HG02610 (cell line): ENCODE results near the gene CARMIL1.
"Not testable (repeated sequence)": the region's sequence is repeated elsewhere in the genome, so short reads cannot be mapped to it uniquely, and the experiment has no call there.

Experiments used
- ATAC-seq: cut with Tn5 transposase; IDR thresholded peaks from one replicate; pipeline ENCODE4 v1.9.1; 2021; ENCODE audit warnings: mild to moderate bottlenecking, moderate library complexity; ENCODE audit not compliant: unreplicated experiment

The CARMIL1 gene

DNA sequence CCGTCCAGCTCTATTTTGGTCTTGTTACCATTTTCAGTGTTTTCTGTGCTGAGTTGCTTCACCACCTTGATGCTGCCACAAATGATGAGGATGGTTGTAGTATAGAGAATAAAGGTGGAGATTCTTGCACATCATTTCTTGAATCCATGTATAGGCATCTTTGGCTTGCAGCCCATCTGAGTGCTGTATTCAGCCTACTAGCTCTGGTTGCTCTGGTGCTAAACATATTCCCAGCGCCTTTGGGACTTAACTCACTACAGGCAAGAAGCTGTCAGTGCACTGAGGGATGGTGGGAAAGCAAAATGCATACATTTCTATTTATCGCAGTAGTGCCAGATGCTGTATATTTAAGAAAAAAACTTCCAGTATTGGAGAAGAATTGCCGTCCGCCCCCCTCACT is 86.0 kb downstream of the CARMIL1 start:
- ATAC-seq = no peak

DNA sequence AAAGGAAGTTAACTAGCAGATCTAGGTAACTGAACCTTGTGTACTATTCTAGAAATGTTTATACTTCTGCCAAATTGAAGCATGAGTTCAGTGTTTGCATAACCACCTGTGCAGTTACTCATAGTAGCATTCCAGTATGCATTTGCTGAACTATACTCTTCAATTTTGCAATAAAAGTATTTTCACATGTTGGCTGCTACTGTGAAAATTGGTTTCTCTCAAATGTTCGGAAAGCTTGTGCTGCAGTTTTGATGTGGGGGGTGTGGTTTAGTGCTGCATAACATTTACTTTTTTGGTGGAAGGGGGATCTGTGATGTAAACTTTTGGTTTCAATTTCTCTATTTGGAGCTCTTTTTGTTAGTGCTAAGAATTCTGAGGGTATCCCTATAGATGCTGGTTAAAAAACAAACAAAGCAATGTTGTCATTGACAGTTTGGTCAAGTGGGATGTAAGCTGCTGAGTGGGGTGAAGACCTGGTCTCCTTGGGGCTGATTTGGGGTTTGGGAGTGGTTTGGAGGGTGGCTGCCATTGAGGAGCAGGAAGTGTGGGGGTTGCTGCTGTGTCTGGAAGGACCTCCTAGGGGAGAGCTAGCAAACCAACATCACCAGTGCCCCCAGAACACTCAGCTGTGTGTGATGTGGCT is 87.8 kb downstream of the CARMIL1 start:
- ATAC-seq = peak; percentile 41

DNA sequence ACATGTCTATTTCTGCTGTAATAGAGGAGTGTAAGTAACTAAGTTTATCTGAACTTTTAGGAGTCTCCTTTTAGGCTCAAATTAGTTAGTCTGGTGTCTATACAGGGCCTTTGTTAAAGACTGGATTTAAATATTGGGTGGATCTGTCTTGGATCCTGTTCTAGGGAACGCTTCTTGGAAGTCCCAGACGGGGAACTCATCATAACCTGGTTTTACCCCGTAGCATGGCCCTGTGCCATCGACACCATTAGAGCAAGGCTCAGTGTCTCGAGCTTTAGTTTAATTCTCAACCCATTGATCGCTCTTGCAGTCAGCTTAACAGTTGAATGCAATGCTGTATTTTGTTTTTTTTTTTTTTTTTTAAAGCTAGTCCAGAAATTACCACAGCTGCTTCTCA is 89.9 kb downstream of the CARMIL1 start:
- no peak for ATAC-seq

DNA sequence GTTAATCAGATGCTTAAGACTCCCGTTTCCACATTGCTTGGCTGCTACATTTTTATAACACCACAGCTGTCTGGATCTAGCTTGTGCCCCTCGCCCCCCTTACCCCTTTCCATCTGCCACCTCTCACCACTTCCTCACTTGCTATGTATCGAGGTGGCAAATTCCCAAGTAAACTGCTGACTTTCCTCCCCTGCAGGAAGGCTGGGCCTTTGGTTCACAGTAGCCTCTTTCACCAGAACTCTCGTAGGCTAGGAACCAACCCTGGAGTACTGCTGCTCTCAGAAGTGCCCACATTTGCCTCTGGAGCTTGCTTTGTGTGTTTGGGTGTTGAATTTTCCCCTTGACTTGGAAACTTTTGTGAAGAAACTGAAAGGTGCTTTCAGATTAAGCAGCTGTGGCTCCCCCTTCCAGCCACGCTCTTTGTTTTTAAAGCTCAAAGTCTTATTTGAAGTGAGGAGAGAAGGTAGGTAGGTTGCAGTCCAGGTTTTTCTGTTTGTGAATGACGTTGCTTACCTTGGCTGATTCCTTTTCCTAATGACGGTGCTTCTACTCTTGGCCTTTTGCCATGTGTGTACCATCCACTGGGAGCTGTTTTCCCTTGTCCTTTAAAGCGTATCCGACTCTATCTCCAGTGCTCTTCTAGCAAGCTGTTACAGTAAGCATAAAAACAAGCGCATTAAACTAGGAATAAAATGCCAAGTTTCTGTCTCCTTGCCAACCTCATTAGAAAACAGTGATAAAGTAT is 90.4 kb downstream of the CARMIL1 start:
- no peak for ATAC-seq

DNA sequence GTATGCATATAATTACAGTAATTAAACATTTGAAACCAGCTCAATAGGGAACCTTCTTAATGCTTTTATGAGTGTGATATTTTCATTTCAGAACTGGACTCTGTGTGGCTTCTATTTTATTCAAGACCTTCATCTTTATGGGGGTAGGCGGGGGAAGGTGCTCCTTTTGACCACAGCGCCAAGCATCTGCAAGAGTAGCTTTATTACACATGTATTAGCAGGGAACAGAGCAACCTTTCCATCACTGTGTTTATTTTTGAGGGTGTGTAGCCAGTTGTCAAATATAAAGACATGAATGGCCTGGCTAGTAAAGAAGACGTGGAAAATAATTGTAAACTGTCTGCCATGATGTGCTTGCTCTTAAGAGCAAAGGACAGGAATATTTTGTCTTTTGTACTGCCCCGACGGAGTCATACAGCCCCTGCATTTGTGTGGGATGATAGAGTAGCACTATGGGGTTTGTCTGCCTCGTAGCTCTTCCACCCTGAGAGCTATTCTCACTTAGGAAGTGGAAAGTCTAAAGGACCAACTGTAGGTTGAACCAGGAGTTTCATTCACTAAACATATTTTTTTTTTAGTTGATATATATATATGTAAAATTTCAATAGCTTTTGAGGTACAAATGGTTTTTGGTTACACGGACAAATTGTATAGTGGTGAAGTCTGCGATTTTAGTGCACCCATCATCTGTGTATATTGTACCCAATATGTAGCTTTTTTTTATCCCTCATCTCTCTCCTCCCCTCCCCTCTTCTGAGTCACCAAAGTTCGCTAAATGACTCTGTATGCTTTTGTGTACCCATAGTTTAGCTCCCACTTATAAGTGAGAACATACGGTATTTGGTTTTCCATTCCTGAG is 91.2 kb downstream of the CARMIL1 start:
- no peak for ATAC-seq

DNA sequence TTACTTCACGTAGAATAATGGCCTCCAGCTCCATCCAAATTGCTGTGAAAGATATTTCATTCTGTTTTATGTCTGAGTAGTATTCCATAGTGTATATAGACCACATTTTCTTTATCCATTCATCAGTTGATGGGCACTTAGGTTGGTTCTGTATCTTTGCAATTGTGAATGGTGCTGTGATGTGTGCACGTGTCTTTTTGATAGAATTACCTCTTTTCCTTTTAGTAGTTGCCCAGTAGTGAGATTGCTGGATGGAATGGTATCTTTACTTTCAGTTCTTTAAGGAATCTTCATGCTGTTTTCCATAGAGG is 91.8 kb downstream of the CARMIL1 start:
- ATAC-seq = no peak

DNA sequence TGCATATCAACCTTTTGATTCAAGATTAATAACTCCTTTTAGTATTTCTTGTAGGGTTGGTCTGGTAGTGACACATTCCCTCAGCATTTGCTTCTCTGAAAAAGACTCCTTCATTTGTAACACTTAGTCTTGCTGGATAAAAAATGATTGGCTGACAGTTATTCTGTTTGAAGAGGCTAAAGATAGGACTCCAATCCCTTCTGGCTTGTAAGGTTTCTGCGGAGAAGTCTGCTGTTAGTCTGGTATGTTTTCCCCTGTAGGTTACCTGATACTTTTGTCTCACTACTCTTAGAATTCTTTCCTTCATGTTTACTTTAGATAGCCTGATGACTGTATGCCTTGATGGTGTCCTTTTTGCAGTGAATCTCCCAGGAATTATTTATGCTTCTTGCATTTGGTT is 96.0 kb downstream of the CARMIL1 start:
- ATAC-seq = no peak

DNA sequence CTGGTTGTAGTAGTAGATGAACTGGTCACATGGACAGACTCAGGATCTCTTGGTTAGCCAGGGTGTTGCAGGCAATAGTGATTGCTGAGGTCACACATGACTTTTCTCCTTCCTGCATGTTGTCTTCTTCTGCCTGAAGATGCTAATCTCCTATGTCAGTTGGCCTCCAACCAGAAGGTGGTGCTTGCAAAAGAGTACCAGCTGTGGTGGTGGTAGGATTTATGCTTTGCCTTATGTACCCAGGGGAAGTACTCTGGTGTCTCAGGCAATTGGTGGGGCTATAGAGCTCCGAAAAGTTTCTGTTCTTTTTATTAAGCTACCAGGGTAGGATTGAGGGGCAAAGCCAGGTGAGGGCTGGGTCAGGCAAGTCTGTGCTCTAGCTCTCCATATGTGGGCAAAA is 98.5 kb downstream of the CARMIL1 start:
- no peak for ATAC-seq

DNA sequence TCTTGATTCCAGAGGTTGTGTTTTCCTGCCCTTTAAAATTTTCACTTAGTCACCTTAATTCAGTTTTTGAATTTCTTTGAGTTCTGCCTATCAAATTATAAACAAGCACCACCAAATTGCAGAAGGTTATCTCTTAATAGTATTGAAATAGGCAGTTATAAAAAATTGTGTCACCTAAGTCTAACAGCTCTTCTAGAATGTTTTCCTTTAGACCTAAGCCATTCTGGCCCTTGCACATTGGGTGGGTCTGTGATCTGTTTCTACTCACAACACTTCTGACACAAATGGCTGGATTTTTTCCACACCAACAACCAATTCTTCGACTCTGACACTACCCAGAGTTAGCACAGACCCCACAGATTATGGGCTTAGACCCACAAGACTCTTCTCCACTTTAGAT is 101.9 kb downstream of the CARMIL1 start:
- ATAC-seq = no peak

DNA sequence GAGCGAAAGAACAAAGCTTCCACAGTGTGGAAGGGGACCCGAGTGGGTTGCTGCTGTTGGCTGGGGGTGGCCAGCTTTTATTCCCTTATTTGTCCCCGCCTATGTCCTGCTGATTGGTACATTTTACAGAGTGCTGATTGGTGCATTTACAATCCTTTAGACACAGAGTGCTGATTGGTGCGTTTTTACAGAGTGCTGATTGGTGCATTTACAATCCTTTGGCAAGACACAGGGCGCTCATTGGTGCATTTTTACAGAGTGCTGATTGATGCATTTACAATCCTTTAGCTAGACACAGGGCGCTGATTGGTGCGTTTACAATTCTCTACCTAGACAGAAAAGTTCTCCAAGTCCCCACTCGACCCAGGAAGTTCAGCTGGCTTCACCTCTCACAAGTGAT is 103.3 kb downstream of the CARMIL1 start:
- ATAC-seq = not testable (repeated sequence)

DNA sequence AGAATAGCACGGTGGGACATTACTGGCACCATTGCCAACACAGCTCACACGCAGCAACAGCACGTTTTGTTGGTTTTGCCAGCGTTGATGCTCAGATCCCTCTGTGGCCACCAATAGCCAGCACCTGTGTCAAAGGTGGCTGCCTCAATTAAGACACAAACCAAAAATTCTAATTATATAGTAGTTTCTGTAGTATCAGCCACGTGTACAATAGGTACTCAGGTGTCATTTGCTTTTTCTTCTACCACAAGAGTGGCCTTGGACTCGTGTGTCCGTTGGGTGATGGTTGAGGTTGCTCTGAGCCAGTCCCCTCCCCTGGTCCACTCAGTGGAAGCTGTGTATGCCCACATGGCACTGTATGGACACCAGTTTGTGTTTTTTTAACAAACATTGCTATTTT is 105.1 kb downstream of the CARMIL1 start:
- ATAC-seq = no peak

DNA sequence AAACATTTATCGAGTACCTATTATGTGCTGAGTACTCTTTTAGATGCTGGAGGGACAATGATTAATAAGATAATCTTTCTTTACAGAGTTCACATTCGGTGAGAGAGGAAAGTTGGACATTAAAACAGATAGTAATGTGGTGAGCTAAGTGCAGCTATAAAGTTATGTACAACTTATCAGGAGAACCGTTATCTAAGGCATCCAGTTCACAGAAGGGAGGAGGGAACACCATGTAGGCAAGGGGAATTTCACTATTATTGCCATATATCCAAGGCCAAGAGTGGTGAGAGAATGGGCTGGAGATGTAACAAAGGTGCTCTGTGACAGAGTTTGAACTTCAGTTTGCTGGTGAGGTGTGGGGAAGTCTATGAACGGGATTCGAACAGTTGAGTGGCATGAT is 105.8 kb downstream of the CARMIL1 start:
- no peak for ATAC-seq

DNA sequence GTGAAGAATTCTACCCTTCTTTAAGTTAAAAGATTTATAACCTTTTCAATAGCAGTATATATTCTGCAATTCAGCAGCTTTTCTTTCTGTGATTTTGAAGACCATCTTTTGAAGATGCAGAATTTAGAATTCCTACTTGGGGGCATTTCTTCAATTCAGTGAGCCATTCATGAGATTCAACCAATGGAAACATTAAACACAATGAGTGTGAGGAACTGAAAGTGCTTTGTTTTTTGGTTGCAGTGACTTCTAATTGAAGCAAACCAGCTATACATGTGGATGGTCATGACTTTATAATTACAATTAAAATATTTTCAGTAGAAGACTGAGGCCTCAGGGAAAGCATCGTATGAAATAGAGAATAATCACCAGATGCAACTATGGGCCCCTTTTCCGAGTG is 108.3 kb downstream of the CARMIL1 start:
- peak; percentile 62 for ATAC-seq

DNA sequence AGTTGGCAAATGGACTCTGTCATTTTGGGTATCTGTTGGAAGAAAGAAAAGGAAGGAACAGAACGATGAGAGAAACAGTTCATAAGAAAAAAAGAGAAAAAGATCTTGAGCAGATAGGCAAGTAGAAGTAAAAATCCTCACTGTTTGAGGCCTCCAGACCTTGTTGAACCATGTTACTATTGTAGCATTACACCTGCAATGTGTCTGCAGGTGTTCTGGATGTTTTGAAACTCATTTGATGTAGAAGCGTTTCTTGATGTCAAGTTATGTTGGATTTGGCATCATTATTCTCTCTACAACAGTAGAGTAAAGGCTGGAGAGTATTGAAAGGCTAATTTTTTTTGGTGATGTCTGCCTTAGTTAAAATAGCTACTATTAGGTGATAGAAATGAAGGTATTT is 108.7 kb downstream of the CARMIL1 start:
- no peak for ATAC-seq

DNA sequence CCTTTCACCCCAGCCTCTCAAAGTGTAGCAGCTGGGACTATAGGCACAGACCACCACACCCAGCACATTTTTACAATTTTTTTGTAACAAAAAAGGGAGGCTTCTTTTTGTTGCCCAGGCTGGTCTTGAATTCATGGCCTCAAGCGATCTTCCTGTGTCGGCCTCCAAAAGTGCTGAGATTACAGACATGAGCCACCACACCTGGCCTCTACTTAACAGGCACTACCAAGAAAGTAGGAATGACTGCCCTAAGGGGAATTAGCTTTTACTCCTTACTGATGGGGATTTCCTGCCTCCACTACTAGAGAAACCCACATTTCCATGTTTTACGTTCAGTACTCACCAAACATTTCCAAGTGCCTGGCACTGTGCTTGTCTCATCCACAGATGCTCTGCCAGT is 109.6 kb downstream of the CARMIL1 start:
- ATAC-seq = no peak

DNA sequence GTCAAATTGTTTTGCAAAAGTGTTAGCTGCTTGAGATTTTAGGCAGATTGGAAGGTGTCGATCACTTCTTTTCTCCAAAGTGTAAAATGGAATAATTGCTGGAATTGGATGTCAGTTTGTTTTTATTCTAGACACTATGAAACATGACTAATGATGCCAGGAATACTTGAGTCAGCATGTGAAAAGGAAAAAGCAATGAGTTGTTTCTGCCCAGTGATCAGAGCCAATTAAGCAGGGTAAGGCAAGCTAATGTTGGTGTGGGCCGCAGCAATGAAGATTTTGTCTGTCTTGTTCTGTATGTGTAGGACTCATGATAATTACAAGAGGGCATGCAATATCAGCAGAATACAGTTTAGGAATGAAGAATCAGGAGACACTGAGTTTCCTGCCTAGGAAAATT is 110.3 kb downstream of the CARMIL1 start:
- no peak for ATAC-seq

DNA sequence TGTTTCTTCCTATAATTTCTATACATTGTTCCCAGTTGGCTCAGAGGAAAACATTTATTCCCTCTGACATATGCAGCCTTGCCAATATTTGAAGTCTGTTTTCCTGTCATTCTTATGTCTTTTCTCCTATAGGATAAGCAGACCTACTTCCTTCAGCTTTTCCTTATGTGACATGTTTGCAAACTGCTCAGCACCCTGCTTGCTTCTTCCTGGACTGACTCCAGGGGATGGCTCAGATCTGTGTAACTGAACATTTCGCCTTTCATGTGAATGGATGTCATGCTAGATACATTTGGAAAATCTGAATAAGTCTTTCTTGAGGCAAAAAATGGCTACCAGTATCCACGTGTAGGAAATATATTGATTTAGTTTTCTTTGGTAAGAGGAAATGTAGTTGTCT is 113.2 kb downstream of the CARMIL1 start:
- no peak for ATAC-seq

DNA sequence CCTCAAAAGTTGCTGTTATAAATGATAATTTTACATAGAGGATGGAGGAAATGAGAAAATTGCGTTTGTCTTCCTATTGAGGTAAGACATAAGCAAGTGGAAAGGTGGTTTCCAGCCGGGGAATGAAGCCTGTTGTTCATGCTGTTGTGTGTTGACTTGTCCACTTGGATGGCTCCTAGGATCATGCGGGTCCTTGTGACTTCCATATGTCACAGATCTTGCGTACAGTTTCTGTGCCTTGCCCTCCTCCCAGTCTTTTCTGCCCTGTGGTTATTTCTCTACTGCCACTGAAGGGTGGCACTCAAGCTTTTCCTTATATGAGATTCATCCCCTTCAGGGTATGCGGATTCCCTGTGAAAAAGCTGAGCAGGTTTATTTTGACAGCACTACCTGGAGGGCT is 116.6 kb downstream of the CARMIL1 start:
- ATAC-seq = no peak

DNA sequence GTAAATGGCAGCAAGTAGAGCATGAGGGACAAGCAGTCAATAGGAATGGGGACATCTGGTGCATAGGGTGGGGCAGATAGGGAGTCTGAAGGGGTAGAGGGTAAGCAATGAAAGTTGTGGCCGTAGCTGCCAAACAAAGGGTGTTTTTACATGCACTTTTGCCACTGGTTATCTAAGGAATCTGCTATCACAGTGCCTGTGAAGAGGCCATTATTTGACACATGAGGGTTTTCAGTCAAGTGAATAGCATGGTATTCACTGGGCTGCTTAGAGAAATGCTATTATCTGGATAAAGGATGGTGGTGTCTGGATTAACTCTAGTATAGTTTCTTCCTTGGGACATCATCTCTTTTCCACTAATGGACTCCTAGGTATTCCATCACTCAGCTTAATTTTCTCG is 118.2 kb downstream of the CARMIL1 start:
- ATAC-seq = no peak

DNA sequence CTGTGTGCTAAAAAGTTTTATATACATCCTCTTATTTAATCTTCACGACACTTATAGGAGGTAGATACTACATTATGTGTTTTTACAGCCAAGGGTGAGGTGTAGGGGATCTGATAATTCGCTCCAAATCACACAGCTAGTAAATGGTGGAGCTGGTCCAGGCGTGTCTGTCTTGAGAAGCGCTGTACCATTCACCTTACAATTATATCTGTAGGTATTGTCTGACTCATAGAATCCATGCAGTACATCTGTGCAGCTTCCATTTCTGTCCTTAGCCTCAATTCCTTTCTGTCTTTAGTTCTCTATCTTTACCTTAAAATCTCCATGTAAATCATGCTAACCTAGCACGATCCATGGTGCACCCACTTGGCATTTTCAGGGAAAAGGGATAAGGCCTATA is 120.7 kb downstream of the CARMIL1 start:
- ATAC-seq = no peak

DNA sequence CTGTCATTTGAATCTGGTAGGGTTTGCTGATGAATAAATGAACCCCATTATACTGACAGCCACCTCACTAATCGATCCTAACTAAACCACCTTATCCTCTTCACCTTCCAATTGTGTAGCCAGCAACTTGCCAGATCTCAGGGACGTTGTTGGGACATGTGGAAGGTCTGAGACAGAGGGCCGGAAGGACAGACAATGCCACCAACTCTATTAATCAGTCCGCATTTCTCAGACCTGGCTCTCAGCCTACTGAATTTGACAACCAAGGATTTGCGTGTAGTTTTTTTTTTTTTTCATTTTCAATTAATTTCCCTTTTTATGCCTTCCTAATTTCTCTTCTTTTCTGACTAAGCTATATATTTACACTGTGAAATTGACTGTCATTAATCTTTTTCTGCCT is 122.5 kb downstream of the CARMIL1 start:
- ATAC-seq = no peak

DNA sequence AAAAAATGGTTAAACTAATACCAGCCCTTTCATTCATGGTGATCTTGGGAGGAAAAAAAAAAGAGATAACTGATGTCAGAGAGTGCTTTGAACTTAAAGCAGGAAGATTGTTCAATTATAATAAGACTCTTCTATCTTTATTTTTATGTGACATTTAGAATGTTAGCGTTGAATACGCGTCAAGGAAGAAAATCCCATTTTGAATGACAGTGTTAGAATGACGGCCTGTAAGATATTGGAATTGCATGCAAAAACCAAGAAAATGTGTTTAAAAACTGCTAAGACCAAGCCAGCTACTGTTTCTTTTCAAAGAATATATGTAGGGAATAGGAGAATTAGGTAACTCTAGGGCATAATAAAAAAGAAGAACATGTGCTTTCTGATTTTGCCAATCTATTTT is 123.0 kb downstream of the CARMIL1 start:
- ATAC-seq = no peak
